B cell (primary cell): ENCODE measurements around the gene GFOD1. TPM values are rescaled to one million over a fixed set of nuclear protein-coding genes. Genes with fewer than 3 reads are reported as not detected.

Experiments used
- ATAC-seq: fragments of 200-7000 bp; cut with Tn5 transposase; one replicate; pipeline ENCODE4 v1.10.0; 2021; ENCODE audit warnings: low read depth, mild to moderate bottlenecking, moderate number of reproducible peaks, moderate library complexity
- CTCF ChIA-PET: fragments of 350-600 bp; sonication (Branson Sonifier 250); formaldehyde crosslinking; loops from one replicate; lab custom pipeline; 2021; ENCODE audit warnings: antibody characterized with exemption, inconsistent platforms; lab: Charles Lee
- POLR2A ChIA-PET: fragments of 350-600 bp; sonication (Branson Sonifier 250); formaldehyde crosslinking; loops from one replicate; lab custom pipeline; 2021; ENCODE audit warnings: antibody characterized with exemption; lab: Charles Lee
- DNase-seq: peaks from one replicate; pipeline ENCODE4 v3.0.0; 2013
- H2AFZ ChIP-seq: 2 replicates; pipeline ENCODE4 v1.6.1; 2012; ENCODE audit warnings: mild to moderate bottlenecking, low read depth, low read length; ENCODE audit not compliant: insufficient read depth, poor library complexity, severe bottlenecking
- H3K27ac ChIP-seq, 2 donors: 1 replicate in 1 of 2; 2 replicates in 1 of 2; pipeline ENCODE4 v1.5.1; 2012 to 2013; ENCODE audit warnings: low read length in 2 of 2, mild to moderate bottlenecking in 2 of 2, moderate library complexity in 1 of 2
- H3K27me3 ChIP-seq, 4 experiments: fragments of 200-600 bp in 1 of 4; sonication (generic) in 1 of 4; replicated peaks in 1 of 4; 1 replicate in 2 of 4; 2 replicates in 2 of 4; pipeline versions ENCODE4 v1.6.1 to v1.7.0; 2013 to 2016; ENCODE audit warnings: low read length in 3 of 4, mild to moderate bottlenecking in 2 of 4, mixed read lengths in 1 of 4, moderate library complexity in 1 of 4; ENCODE audit not compliant: insufficient read depth in 4 of 4, control insufficient read depth in 3 of 4; ENCODE audit errors: control extremely low read depth in 1 of 4
- H3K36me3 ChIP-seq, 2 experiments: replicated peaks in 1 of 2; 1 replicate in 1 of 2; 2 replicates in 1 of 2; pipeline versions ENCODE4 v1.6.1 to v1.7.1; 2013; ENCODE audit warnings: low read length in 1 of 2; ENCODE audit not compliant: insufficient read depth in 2 of 2, control insufficient read depth in 1 of 2; ENCODE audit errors: control extremely low read depth in 1 of 2, extremely low read depth in 1 of 2
- H3K4me1 ChIP-seq, 2 donors: fragments of 200-600 bp in 1 of 2; sonication (generic) in 1 of 2; 1 replicate in 1 of 2; 2 replicates in 1 of 2; pipeline versions ENCODE4 v1.5.1 to v1.6.1; 2013 to 2017; ENCODE audit warnings: low read length in 2 of 2; ENCODE audit not compliant: control insufficient read depth in 2 of 2, insufficient read depth in 2 of 2
- H3K4me2 ChIP-seq: replicated peaks from 2 replicates; pipeline ENCODE3; 2012; ENCODE audit warnings: mild to moderate bottlenecking, low read depth, low read length; ENCODE audit not compliant: poor library complexity, severe bottlenecking
- H3K4me3 ChIP-seq, 5 experiments: fragments of 200-600 bp in 1 of 5; sonication (generic) in 1 of 5; 1 replicate in 3 of 5; 2 replicates in 2 of 5; pipeline versions ENCODE4 v1.5.1 to v1.7.0; 2011 to 2016; ENCODE audit warnings: low read length in 4 of 5, mild to moderate bottlenecking in 4 of 5, low read depth in 2 of 5, control low read depth in 1 of 5, moderate library complexity in 1 of 5; ENCODE audit not compliant: insufficient read depth in 1 of 5; ENCODE audit errors: control extremely low read depth in 1 of 5, extremely low read depth in 1 of 5
- H3K79me2 ChIP-seq: fragments of 200-600 bp; sonication (generic); one replicate; pipeline ENCODE4 v1.6.0; 2016; ENCODE audit warnings: low read length; ENCODE audit not compliant: control insufficient read depth, insufficient read depth
- H3K9ac ChIP-seq: fragments of 200-600 bp; sonication (generic); 2 replicates; pipeline ENCODE4 v1.6.1; 2017; ENCODE audit warnings: mild to moderate bottlenecking, low read length, moderate library complexity
- H3K9me3 ChIP-seq, 3 donors: one replicate each; pipeline versions ENCODE4 v1.6.1 to v1.7.1; 2013; ENCODE audit warnings: low read length in 2 of 3; ENCODE audit not compliant: control insufficient read depth in 2 of 3, insufficient read depth in 1 of 3; ENCODE audit errors: control extremely low read depth in 1 of 3
- H4K20me1 ChIP-seq: 2 replicates; pipeline ENCODE4 v1.6.0; 2012; ENCODE audit warnings: mild to moderate bottlenecking, low read length; ENCODE audit not compliant: insufficient read depth, control insufficient read depth, poor library complexity, severe bottlenecking
- H3K27ac Mint-ChIP-seq: one replicate; pipeline ENCODE4 v1.8.0; 2021; ENCODE audit warnings: mixed read lengths
- H3K27me3 Mint-ChIP-seq: one replicate; pipeline ENCODE4 v1.8.0; 2021; ENCODE audit warnings: mixed read lengths
- H3K4me1 Mint-ChIP-seq: one replicate; pipeline ENCODE4 v1.8.0; 2021; ENCODE audit warnings: mixed read lengths
- H3K4me3 Mint-ChIP-seq: one replicate; pipeline ENCODE4 v1.8.0; 2021; ENCODE audit warnings: mixed read lengths
- H3K9me3 Mint-ChIP-seq: one replicate; pipeline ENCODE4 v1.8.0; 2022; ENCODE audit warnings: mixed read lengths; ENCODE audit not compliant: insufficient read depth
- CTCF ChIP-seq: fragments of 200-600 bp; IDR thresholded peaks from one replicate; pipeline ENCODE4 v1.8.0; 2022; ENCODE audit warnings: antibody characterized with exemption, mild to moderate bottlenecking
- EZH2 ChIP-seq: IDR thresholded peaks from 2 replicates; pipeline ENCODE4 v1.6.1; 2012; ENCODE audit warnings: borderline replicate concordance, low read depth, mild to moderate bottlenecking, moderate library complexity, low read length; ENCODE audit not compliant: insufficient read depth, poor library complexity, severe bottlenecking
- WGBS: methylation state at CpG from one replicate; pipeline ENCODE4 v1.1.5; 2013; ENCODE audit warnings: missing lambda C conversion rate; ENCODE audit not compliant: insufficient coverage; 5-methylcytosine and 5-hydroxymethylcytosine counted together
- intact Hi-C: fragments of 100-400 bp; cut with micrococcal nuclease; formaldehyde crosslinking; loops from one replicate; pipeline ENCODE4 v1.10.0; 2022
- polyA plus RNA-seq: library from polyadenylated mRNA; depleted of rRNA; stranded (reverse); fragments of >200 nt; gene quantifications from 2 replicates; pipeline ENCODE4 v1.2.3, GENCODE V29; 2012
- total RNA-seq, 2 donors: library from RNA; stranded (reverse); fragments of 120-200 nt in 1 of 2; gene quantifications; 1 replicate in 1 of 2; 2 replicates in 1 of 2; pipeline versions ENCODE4 v1.2.3 to v1.2.4, GENCODE V29; 2013 to 2022

Gene GFOD1
- total and polyA plus RNA-seq, 2 donors (not counting 1 experiment from before 2014, with no cell fraction given) = 8.3 to 42.4 TPM

DNA sequence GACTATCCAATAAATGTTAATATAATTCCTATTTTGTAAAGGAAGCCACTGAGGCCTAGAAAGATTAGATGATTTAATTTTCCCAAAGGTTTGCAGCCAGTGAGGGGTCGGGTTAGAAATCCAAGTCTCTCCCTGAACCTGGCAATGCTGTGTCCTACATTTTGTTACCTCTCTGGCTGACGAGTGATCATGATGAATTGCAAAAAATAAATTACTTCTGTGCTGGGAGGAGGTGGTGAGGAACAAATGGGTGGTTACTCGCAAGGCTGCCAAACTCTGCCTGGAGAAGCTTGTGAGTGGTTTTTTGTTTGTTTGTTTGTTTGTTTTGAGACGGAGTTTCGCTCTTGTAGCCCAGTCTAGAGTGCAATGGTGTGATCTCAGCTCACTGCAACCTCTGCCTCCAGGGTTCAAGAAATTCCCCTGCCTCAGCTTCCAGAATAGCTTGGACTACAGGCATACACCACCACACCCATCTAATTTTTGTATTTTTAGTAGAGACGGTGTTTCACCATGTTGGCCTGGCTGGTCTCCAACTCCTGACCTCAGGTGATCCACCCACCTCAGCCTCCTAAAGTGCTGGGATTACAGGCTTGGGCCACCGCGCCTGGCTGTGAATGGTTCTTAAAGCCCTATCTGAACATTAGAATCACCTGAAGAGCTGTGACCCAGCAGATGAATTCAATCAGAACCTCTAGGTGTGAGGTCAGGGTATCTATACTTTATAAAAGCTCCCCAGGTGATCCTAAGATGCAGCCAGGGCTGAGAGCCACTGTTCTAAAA is 138.9 kb downstream of the GFOD1 start:
- intact Hi-C loops = no loop called here
- H3K4me3 ChIP-seq = no peak overlapping the region
- H3K27me3 Mint-ChIP-seq = no peaks in the 10 kb centered on the region
- no peak overlapping the region for H3K4me3 Mint-ChIP-seq
- no peaks in the 10 kb centered on the region for H3K79me2 ChIP-seq
- DNase-seq = no peak
- no peaks in the 10 kb centered on the region for H3K9me3 Mint-ChIP-seq
- ChIA-PET CTCF (interaction anchor here (1.1 to 2.2 kb wide), 4 partner anchors 9 to 35 kb away, joined by 4 to 6 read pairs (median 4); no protein-coding TSS in a partner anchor), POLR2A (no interaction called here)
- TF ChIP-seq EZH2 (no peak), CTCF (no peak)
- no peak overlapping the region for H3K27ac Mint-ChIP-seq
- H2AFZ ChIP-seq = no peak overlapping the region
- no peaks in the 10 kb centered on the region for H4K20me1 ChIP-seq
- H3K4me2 ChIP-seq = no peak overlapping the region
- no peaks in the 10 kb centered on the region for H3K9me3 ChIP-seq
- H3K4me1 Mint-ChIP-seq = peaks cover 13% of the 10 kb centered on the region
- ATAC-seq = no peak
- H3K36me3 ChIP-seq = no peaks in the 10 kb centered on the region
- WGBS = 98% methylated on average over 5 of the region's 8 CpGs
- no peak overlapping the region for H3K9ac ChIP-seq
- H3K4me1 ChIP-seq = peaks cover 6 to 11% of the 10 kb centered on the region in 2 donors
- no peaks in the 10 kb centered on the region for H3K27me3 ChIP-seq
- no peak overlapping the region for H3K27ac ChIP-seq

DNA sequence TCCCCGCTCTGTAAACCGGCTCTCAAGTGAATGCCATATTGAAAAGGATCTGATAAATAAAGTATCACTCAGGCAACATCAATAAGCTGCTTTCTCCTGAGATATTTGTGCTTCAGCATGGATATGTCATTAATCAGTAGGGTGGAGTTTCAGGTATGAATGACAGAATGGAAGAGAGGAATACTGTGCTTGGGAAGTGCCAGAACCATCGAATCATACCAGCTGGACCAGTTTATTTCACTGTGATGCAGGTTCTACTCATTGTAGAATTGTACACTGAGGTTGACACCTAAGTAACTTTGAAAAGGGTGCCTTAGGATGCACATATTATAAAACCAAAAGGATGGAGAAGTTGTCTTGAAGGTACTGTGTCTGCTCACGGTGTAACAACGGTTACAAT is 141.2 kb downstream of the GFOD1 start:
- H3K27ac Mint-ChIP-seq = no peak overlapping the region
- peaks cover 3% of the 10 kb centered on the region for H3K4me1 Mint-ChIP-seq
- H3K4me1 ChIP-seq = no peaks in the 10 kb centered on the region
- ATAC-seq (no peak), DNase-seq (no peak)
- ChIA-PET CTCF (interaction anchor here (0.9 kb wide), 1 partner anchor 9 kb away, joined by 3 read pairs; no protein-coding TSS in a partner anchor), POLR2A (no interaction called here)
- no peak overlapping the region for H3K9ac ChIP-seq
- no peak overlapping the region for H3K4me2 ChIP-seq
- H2AFZ ChIP-seq = no peak overlapping the region
- intact Hi-C loops = no loop called here
- no peaks in the 10 kb centered on the region for H3K79me2 ChIP-seq
- peaks cover 0 to 8% (median 7%) of the 10 kb centered on the region in 3 donors for H3K9me3 ChIP-seq
- H3K9me3 Mint-ChIP-seq = peaks cover 3% of the 10 kb centered on the region
- H3K4me3 ChIP-seq = no peak overlapping the region
- 100% methylated on average over 1 of the region's 5 CpGs for WGBS
- H3K4me3 Mint-ChIP-seq = no peak overlapping the region
- no peaks in the 10 kb centered on the region for H3K27me3 Mint-ChIP-seq
- no peak overlapping the region for H3K27ac ChIP-seq
- H3K27me3 ChIP-seq = no peaks in the 10 kb centered on the region
- TF ChIP-seq CTCF = no peak
- TF ChIP-seq EZH2 = no peak
- no peaks in the 10 kb centered on the region for H4K20me1 ChIP-seq
- no peaks in the 10 kb centered on the region for H3K36me3 ChIP-seq
